HepG2 (cell line): ENCODE measurements around the gene AEN.

Experiments used
- EP300 ChIP-seq, 3 experiments: sonication (generic) in 1 of 3; formaldehyde crosslinking in 1 of 3; IDR thresholded peaks; 2 replicates each; pipeline versions ENCODE4 v1.5.1 to v1.6.1; 2011 to 2020; ENCODE audit warnings: low read depth in 2 of 3, low read length in 2 of 3, borderline replicate concordance in 1 of 3, improper control_type of control experiment in 1 of 3, mild to moderate bottlenecking in 1 of 3, missing genetic modification reagents in 1 of 3, moderate library complexity in 1 of 3
- ESRRA ChIP-seq: sonication (generic); formaldehyde crosslinking; IDR thresholded peaks from 2 replicates; pipeline ENCODE4 v1.5.1; 2020; ENCODE audit warnings: mild to moderate bottlenecking, low read depth, missing genetic modification reagents
- JUND ChIP-seq: sonication (generic); formaldehyde crosslinking; IDR thresholded peaks from 2 replicates; pipeline ENCODE4 v1.8.0; 2022; ENCODE audit warnings: mild to moderate bottlenecking, missing genetic modification reagents
- TF ChIP-seq, protein P1 (sequence below): sonication (generic); formaldehyde crosslinking; IDR thresholded peaks from 2 replicates; pipeline ENCODE4 v1.5.1; 2020; ENCODE audit warnings: mild to moderate bottlenecking, missing genetic modification reagents
- TF ChIP-seq, protein P2 (sequence below): sonication (generic); formaldehyde crosslinking; IDR thresholded peaks from 2 replicates; pipeline ENCODE4 v1.5.0; 2020; ENCODE audit warnings: mild to moderate bottlenecking, missing genetic modification reagents, moderate library complexity

DNA sequence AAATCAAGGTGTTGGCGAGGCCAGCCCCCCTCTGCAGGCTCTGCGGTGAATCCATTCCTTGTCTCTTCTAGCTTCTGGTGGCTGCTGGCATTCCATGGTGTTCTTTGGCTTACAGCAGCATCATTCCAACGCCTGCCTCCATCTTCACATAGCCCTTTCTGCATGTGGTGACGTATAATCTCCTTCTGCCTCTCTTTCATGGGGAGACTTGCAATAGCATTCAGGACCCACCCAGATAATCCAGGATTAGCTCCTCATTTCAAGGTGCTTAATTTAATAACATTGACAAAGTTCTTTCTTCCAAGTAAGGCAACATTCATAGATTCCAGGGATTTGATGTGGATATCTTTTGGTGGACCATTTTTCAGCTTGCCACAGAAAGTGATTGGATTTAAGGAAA, 53.5 kb downstream of the AEN start:
- TF ChIP-seq, protein P1, sequence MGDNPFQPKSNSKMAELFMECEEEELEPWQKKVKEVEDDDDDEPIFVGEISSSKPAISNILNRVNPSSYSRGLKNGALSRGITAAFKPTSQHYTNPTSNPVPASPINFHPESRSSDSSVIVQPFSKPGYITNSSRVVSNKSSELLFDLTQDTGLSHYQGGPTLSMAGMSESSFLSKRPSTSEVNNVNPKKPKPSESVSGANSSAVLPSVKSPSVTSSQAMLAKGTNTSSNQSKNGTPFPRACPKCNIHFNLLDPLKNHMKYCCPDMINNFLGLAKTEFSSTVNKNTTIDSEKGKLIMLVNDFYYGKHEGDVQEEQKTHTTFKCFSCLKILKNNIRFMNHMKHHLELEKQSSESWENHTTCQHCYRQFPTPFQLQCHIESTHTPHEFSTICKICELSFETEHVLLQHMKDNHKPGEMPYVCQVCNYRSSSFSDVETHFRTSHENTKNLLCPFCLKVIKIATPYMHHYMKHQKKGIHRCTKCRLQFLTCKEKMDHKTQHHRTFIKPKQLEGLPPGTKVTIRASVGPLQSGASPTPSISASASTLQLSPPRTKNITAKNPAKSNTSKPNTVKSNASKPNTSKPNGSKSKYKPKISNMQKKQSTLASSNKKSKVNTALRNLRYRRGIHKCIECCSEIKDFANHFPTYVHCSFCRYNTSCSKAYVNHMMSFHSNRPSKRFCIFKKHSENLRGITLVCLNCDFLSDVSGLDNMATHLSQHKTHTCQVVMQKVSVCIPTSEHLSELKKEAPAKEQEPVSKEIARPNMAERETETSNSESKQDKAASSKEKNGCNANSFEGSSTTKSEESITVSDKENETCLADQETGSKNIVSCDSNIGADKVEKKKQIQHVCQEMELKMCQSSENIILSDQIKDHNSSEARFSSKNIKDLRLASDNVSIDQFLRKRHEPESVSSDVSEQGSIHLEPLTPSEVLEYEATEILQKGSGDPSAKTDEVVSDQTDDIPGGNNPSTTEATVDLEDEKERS: no peak
- TF ChIP-seq, protein P2, sequence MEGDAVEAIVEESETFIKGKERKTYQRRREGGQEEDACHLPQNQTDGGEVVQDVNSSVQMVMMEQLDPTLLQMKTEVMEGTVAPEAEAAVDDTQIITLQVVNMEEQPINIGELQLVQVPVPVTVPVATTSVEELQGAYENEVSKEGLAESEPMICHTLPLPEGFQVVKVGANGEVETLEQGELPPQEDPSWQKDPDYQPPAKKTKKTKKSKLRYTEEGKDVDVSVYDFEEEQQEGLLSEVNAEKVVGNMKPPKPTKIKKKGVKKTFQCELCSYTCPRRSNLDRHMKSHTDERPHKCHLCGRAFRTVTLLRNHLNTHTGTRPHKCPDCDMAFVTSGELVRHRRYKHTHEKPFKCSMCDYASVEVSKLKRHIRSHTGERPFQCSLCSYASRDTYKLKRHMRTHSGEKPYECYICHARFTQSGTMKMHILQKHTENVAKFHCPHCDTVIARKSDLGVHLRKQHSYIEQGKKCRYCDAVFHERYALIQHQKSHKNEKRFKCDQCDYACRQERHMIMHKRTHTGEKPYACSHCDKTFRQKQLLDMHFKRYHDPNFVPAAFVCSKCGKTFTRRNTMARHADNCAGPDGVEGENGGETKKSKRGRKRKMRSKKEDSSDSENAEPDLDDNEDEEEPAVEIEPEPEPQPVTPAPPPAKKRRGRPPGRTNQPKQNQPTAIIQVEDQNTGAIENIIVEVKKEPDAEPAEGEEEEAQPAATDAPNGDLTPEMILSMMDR: no peak
- TF ChIP-seq EP300 (IDR thresholded peaks at IDR 0.05; ENCODE audit: low read depth in 2 of 2, low read length in 2 of 2) (no peak), EP300 (CRISPR knock-in tag; IDR thresholded peaks at IDR 0.05; ENCODE audit: borderline replicate concordance) (no peak), JUND (CRISPR knock-in tag) (no peak), ESRRA (CRISPR knock-in tag) (no peak)
